GM19351 (cell line): Measurements from ENCODE around the gene WRAP73.
A peak's percentile ranks its signal among the peaks of the same experiment; 100 is the strongest.

Experiments used
- ATAC-seq: cut with Tn5 transposase; IDR thresholded peaks from one replicate; pipeline ENCODE4 v1.9.1; 2021; ENCODE audit warnings: mild to moderate bottlenecking, moderate library complexity; ENCODE audit not compliant: unreplicated experiment

WRAP73 gene

DNA sequence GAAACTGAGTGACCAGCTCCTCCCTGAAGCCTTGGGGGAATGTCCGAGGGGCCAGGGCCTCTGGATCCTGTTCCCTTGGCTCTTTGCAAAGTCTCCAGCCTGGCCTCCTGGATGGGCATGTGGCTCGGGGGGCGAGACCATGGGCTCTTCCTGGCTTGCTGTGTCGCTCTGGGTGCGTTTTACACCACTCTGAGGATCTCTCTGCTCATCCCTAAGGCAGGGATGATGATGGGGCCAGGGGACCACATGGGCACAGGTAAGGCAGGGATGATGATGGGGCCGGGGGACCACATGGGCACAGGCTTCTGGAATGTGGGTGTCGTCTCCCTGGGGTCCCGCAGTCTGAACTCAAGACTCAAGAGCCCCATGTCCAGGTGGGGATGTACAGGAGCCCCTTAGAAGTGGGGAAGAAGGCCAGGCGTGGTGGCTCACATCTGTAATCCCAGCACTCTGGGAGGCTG is 20.1 kb upstream of the WRAP73 start:
- ATAC-seq = no peak

DNA sequence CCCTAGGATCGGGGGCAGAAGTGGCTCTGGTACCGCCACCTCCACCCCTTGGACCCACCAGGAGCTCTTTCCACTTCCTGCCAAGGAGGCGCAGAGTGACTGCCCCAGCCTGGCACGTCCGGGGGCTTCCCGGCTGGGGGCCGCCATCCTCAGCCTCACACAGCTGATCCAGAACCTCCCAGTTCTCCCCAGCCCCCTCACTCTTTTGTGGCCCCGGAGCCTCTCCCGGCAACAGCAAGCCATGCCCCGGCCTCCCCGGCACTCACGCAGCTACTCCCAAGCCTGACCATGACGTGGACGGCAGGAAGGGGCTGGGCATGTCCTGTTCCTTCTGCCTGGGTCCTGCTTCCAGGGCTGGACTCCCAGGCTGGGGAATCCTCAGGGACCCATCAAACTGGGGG is 19.5 kb upstream of the WRAP73 start:
- ATAC-seq = no peak

DNA sequence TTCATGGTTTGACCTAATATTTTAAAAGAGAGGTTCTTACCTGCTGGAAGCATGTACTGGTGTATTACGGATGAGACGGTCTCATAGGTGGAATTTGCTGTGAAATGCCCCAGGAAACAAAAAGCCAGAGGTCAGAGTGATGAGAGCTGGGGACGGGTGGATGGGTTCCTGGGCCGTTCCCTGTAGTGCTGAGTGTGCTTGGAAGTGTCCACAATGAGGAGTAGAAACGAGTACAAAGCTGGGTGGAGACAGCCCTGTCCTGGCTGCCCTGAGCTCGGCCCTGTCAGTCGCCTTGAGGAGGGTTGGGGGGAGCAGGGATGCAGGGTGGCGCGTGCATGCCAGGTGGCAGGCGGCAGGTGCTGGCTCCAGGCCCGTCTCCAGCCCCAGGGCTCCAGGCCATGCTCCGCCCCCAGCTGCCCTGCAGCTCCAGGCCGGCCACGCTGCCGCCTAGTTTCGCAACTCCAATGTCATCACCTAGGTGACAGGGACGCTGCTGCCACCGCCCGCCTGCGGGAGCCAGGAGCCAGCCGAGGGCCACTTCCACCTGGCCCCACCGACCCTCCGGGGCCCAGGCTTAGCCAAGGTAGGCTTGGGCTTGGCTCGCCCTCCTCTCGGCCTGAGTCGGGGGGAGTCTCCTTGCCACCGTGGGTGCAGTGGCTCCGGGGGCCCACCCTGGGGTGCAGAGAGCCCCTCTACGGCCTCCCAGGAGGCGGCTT is 18.8 kb upstream of the WRAP73 start:
- no peak for ATAC-seq

DNA sequence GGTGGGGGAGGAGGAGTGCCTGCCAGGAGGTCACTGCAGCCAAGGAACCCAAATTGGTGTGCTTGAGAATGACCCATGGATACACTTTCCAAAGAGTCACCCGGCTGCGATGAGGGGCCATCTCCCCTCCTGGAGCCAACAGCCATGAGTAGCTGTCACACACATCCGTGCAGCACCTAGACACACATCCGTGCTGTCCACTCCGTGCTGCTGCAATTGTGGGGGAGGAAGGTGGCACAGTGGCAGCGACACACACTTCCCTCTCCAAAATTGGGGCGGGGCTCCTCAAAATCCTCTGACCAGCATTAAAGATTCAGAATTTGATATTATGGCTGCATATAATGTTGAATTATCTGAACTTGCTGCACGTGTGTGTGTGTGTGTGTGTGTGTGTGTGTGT is 18.2 kb upstream of the WRAP73 start:
- no peak for ATAC-seq

DNA sequence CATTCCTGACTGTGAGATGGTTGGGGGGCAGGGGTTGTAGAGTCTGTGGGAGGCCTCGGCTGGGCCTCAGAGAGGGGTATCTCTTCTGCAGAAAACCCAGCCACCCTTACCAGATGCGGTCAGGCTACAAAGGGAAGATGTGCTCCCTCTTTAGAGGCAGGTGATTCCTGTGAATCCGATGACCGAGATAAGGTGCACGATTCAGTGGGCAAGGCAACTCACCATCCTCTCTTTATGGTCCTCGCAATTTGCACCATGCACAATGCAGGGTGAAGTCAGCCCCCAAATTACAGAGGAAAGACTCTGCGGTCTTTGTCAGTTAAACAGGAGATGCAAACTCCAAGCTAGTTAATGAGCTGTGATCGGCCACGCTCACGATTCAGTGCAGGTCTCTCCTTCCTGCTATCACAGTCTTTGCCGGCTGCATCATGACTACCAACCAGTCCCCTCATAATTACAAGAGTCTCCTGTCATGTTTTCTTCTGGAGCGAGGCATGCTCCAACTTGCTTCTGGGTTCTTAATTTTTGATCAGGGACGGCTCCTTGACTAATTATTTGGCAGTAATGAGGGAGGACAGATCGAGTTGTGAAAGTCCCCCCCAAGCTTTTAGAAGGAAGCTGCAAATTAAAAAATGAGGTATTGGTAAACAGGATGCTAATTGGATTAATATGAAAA is 14.9 kb upstream of the WRAP73 start:
- no peak for ATAC-seq

DNA sequence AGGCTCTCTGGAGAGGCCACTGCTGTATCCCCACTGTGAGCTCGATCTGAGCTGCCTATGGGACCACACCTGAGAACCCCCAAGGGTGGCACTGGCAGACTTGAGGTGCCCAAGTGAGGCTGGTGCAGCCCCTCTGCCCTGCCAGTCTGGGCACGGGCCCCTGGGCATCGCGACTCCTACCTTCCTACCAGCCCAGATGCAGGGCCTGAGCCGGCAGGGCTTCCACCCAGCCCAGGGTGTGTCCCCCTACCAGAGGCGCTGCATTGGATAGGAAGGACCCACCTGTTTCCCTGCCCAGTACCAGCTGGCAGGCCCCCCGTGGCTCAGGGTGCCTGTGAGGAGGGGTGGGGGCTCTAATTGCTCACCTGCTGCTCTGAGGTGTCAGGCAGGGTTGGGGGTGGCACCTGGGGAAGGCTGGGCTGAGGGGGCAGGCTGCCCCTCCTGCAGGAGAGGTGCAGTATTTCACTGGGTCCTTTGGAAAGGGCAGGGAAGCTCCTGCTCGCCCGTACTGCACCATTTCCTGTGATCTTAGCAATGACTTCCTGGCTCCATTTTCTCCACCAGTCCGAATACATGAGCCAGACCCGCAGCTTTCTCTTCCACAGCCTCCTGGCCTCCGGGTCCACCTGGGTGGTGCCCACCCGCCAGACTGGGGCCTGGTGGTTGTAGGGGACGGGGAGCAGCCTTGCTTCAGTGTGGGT is 14.2 kb upstream of the WRAP73 start:
- no peak for ATAC-seq

DNA sequence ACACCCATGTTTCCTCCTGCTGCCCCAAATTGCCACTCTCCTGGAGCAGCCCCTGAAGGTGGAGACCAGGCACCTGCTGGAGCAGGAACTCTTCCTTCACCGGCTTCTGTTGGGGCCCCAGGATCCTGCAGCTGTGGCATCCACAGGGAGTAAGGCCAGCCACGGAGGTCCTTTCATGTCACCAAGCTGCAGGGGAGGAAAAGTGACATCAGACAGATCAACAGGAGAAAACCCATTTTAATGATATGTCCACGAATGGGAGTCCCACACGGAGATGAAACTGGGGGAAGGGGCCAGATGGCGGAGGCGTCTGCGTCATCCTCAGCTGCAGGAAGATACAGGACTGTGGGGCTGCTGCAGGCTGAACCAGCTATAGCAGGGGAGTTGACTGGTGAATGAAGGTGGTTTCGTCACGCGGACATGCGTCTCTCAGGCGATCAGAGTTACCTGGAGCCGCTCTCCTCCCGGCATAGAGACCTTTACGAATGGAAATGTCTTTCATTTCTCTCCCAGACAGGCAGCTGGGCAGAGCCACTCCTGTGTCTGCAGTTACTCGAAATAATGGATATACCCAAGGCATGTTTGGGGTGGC is 12.3 kb upstream of the WRAP73 start:
- ATAC-seq = no peak

DNA sequence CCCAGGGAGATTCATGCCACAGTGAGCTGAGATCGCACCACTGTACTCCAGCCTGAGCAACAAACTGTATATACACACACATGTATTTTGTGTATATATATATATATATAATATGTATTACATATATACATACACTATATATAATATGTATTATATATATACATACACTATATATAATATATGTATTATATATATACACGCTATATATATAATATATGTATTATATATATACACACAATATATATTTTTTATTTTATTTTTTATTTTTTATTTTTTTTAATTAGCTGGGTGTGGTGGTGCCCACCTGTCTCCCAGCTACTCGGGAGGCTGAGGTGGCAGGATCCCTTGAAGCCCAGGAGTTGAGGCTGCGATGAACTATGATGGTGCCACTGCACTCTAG is 11.7 kb upstream of the WRAP73 start:
- ATAC-seq = no peak

DNA sequence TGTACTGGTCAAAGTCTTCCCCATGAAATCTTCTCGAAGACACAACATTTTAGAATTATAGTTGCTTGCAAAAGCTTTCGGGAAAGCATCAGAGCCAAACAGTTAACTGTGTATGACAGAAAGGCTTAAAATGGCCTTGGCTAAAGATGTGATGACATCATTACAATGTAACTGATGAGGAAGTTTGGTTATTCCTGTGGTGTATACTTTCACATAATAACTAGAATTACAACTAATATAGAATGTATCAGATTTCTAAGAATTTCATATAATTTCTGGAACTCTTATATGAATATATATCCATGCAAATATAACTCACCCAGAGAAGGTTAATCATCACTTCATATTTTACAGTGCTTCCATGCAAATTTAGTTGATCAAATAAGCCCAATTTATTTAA is 10.8 kb upstream of the WRAP73 start:
- no peak for ATAC-seq

DNA sequence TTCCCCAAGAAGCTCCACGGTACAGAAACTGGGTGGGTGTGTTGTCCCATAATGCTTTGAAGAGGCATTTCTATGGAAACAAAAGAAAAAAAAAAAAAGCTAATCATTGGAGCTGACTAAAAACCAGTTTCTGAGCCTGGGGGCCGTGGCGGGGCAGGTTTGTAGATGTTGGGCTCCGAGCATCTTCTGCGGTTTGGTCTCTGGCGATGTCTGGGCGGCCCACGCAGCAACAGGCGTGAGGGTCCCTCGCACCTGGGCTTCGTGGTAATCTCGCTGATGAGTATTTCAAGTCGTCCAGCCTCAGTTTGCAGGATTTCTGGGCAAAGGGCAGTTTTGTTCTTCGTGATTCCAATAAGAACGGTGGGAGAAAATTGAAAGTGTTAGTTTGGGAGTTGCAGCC is 9.2 kb upstream of the WRAP73 start:
- ATAC-seq = no peak

DNA sequence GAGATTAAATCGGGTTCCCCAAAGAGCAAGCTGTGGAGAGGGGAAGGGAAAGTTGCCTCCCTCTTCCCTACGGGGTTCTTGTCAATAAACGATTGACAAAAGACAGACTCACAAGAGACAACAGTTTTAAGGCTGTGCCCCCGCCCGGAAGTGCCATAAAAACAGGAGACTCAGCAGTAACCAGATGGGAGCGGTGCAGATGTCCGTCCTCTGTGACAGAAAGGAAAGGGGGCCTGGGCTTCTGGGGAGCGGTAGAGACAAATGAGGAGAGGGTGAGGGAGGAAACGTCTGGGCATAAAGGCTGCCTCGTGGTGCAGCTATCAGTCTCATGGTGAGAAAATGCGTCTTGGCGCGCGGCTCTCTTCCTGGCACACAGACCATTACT is 8.3 kb upstream of the WRAP73 start:
- ATAC-seq = no peak

DNA sequence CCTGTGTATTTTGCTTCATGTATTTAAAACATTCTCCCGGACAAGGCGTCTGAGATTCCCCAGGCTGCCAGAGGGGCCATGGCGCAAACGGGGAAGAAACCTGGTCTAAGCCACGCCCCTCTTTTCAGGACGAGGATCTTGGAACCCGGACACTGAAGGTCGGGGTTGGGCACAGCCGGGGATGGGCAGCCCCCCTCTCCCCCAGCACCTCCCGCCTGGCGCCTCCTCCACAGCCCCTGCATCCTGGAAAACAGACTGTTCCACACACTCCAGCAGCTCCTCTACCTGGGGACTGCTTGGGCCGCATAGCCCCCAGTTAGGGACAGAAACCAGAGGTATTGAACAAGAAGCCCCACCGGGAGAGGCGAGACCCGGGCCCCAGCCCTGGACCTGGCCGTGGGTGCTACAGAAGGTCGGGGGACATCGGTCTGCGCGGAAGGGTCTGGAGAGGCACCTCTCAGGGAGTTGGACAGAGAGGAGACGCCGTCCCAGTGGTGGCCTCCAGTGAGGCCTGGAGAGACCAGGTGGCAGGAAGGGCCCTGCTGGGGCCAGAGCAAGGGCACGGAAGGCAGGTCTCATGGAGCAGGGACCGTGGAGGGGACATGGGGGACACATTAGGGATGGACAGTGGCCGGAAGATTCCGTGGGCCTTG is 7.8 kb upstream of the WRAP73 start:
- no peak for ATAC-seq

DNA sequence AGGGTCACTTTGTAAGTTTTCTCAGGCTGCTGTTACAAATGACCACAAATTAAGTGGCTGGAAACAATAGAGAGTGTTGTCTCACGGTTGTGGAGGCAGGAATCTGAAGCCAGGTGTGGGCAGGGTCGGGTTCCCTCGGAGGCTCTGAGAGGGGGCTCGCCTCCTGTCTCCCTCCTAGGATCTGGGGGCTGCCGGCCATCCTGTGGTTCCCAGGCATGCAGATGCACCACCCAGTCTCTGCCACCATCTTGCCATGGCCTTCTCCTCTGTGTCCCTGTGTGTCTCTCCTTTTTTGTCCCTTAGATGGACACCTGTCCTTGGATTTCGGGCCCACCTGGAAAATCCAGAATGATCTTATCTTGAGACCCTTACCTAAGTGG is 7.2 kb upstream of the WRAP73 start:
- peak; percentile 25 for ATAC-seq

DNA sequence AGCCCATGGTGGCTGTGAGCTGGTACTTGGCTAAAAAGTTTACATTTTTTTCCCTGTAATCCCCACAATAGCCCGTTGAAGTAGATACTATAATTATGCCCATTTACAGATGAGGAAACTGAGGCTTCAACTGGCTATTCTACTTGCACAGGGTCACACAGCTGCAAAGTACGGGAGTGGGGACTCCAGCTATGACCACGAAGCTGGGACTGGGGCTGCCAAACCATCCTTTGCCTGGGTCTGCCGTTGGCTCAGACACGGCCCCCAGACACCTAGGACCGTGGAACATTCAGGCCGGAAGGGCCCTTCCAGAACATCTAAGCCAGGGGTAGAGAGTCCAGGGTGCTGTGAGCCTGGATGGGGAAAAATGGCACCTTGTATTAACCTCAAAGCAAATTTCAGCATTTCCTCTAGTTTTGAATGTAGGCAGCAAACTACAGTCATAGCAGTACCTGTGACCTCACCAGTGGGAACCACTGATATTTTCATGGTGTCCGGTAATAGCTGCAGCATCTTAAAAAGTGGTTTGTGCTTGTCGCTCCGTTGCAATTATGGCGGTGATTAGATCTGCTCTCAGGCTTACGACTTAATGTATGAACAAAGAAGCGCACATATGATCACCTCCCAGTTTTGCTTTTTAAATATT is 6.7 kb upstream of the WRAP73 start:
- peak; percentile 71 for ATAC-seq

DNA sequence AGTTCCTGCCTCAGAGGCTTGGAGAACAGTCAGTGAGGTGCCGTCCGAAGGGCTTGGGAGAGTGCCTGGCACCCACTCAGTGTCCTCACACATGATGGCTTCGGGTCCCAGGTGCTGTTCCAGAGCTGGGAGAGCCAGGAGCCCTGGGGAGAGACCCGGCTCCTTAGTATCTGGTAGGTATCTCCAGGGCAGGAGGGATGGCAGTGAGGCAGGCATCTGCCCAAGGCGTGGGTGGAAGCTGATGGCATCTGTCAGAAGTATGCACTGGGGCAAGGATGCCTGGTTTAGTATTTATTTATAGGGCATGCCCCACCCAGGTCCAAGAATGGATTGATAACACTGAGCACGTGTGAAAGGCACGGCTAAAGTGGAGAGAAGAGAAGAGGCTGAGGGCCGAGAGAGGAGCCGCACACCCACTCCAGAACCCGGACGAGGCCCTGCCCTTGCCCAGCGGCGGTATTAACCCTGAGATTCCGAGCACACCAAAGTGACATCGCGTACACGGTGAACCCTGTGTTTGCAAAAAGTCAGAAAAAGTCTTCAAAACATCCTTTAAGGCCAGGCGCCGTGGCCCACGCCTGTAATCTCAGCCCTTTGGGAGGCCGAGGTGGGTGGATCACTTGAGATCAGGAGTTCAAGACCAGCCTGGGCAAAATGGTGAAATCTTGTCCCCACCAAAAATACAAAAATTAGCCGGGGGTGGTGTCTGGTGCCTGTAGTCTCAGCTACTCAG is 4.8 kb upstream of the WRAP73 start:
- no peak for ATAC-seq

DNA sequence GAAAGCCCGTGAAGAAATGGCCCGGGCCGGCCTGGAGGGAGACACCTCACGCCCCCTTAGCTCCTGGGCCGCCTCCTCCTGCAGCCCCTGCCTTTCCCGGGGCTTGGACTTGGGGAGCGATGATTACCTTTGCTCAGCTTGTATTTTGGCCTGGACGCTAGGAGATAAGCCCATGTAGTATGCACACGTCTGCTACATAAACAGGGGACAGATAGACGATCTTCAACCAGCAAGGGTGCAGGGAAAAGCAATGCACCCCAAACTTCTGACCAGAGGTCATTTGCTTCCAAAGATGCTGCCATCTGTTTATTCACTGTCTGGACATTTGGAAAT is 3.3 kb upstream of the WRAP73 start:
- ATAC-seq = no peak

DNA sequence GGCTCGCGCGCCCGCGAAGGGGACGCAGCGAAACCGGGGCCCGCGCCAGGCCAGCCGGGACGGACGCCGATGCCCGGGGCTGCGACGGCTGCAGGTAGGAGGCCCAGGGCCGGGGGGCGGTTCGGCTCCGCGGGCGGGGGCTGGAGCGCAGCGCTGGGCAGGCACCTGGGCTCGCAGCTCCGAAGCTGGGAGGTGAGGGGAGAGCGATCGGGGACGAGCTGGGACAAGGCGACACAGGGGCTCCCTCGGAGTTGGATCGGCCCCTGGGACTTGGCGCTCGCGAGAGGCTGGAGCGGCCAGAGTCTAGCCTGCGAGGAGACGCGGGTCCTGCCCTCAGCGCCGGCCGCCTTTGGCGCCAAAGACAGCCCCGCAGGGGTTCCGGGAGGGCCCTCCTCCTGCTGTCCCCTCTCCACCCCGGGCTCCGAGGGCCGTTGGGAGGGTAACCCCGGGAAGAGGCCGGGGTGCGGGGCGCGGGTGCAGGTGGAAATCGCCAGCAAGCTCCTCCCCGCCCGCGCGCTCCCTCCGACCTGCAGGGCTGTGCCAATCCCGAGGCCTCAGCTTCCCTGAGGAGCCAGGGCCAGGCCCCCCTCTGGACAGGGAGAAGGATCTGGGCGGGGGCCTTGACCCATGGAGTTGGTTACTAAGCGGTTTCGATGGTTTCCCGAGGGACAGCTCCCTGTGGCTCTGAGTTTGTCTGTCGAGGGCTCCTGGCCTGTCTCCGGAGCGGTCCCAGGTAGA is 2.8 kb upstream of the WRAP73 start:
- no peak for ATAC-seq

DNA sequence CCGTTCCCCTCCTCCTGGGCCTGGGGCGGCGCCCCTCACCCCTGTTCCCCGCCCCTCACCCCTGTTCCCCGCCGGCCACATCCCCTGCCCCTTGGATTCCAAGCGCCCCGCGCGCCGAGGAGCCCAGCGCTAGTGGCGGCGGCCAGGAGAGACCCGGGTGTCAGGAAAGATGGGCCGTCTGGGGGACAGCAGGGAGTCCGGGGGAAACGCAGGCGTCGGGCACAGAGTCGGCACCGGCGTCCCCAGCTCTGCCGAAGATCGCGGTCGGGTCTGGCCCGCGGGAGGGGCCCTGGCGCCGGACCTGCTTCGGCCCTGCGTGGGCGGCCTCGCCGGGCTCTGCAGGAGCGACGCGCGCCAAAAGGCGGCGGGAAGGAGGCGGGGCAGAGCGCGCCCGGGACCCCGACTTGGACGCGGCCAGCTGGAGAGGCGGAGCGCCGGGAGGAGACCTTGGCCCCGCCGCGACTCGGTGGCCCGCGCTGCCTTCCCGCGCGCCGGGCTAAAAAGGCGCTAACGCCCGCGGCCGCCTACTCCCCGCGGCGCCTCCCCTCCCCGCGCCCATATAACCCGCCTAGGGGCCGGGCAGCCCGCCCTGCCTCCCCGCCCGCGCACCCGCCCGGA is 2.1 kb upstream of the WRAP73 start, which contains the start of gene TP73:
Gene TP73, plus strand, starts transcription at position 587 of the 618 bp plus-strand sequence. CDS start 29,850 bp downstream, outside the sequence.
- no peak for ATAC-seq
